Measurements from ENCODE around the gene POC1B. TPM values are rescaled to one million over a fixed set of nuclear protein-coding genes. Genes with fewer than 3 reads are reported as not detected.

Gene POC1B
- total and polyA plus RNA-seq, 4 donors: 5.0 to 28.2 (median 7.6) TPM

GRCh38 chr12:89571491-89572195 lies 45.8 kb upstream of the POC1B start:
- Histone ChIP-seq H3K9ac (ENCODE audit: low read depth in 1 of 2, low read length in 2 of 2) (no peak overlapping the region), H3K36me3 (ENCODE audit: control insufficient read depth in 4 of 4, insufficient read depth in 3 of 4, low read depth in 1 of 4, low read length in 3 of 4) (no peaks in the 10 kb centered on the region), H3K4me1 (ENCODE audit: control insufficient read depth in 4 of 4, insufficient read depth in 4 of 4, low read length in 3 of 4) (peaks cover 0 to 2% (median 0%) of the 10 kb centered on the region in 4 donors), H3K27me3 (ENCODE audit: control insufficient read depth in 4 of 4, insufficient read depth in 4 of 4, low read length in 3 of 4) (no peaks in the 10 kb centered on the region), H3K9me3 (ENCODE audit: control insufficient read depth in 4 of 4, low read length in 3 of 4) (no peaks in the 10 kb centered on the region), H3K4me3 (ENCODE audit: low read depth in 1 of 3, low read length in 3 of 3) (no peak overlapping the region), H3K27ac (ENCODE audit: low read depth in 1 of 2, low read length in 2 of 2) (no peak overlapping the region)
- TF ChIP-seq RXRA (IDR thresholded peaks at IDR 0.05) (no peak), REST (IDR thresholded peaks at IDR 0.05) (no peak), ZBTB33 (IDR thresholded peaks at IDR 0.05) (no peak)
- no peak for DNase-seq (ENCODE audit: low spot score)
- 95% methylated on average over 4 of the region's 4 CpGs for WGBS

GRCh38 chr12:89568484-89568883 lies 42.6 kb upstream of the POC1B start:
- Histone ChIP-seq H3K4me3 (ENCODE audit: low read depth in 1 of 3, low read length in 3 of 3) (no peak overlapping the region), H3K27ac (ENCODE audit: low read depth in 1 of 2, low read length in 2 of 2) (no peak overlapping the region), H3K4me1 (ENCODE audit: control insufficient read depth in 4 of 4, insufficient read depth in 4 of 4, low read length in 3 of 4) (no peaks in the 10 kb centered on the region), H3K27me3 (ENCODE audit: control insufficient read depth in 4 of 4, insufficient read depth in 4 of 4, low read length in 3 of 4) (no peaks in the 10 kb centered on the region), H3K36me3 (ENCODE audit: control insufficient read depth in 4 of 4, insufficient read depth in 3 of 4, low read depth in 1 of 4, low read length in 3 of 4) (no peaks in the 10 kb centered on the region), H3K9me3 (ENCODE audit: control insufficient read depth in 4 of 4, low read length in 3 of 4) (no peaks in the 10 kb centered on the region), H3K9ac (ENCODE audit: low read depth in 1 of 2, low read length in 2 of 2) (no peak overlapping the region)
- 94% methylated on average over 5 of the region's 5 CpGs for WGBS
- no peak for DNase-seq (ENCODE audit: low spot score)
- TF ChIP-seq EGR1 (IDR thresholded peaks at IDR 0.05; ENCODE audit: low read depth in 2 of 2) (no peak), TAF1 (conservative IDR thresholded peaks at IDR 0.05) (no peak), ATF3 (IDR thresholded peaks at IDR 0.05) (no peak), CTCF (IDR thresholded peaks at IDR 0.05; ENCODE audit: low read depth, low read length, missing input control) (no peak), RXRA (IDR thresholded peaks at IDR 0.05) (no peak), YY1 (IDR thresholded peaks at IDR 0.05) (no peak), RAD21 (IDR thresholded peaks at IDR 0.05) (no peak), REST (IDR thresholded peaks at IDR 0.05) (no peak), FOXA1 (IDR thresholded peaks at IDR 0.05) (no peak)
